Measurements from ENCODE around the gene OR51B5.
"Not testable (repeated sequence)": the region's sequence is repeated elsewhere in the genome, so short reads cannot be mapped to it uniquely, and the experiment has no call there.

Gene OR51B5

GRCh38 chr11:5336331-5336730, 7.0 kb downstream of the OR51B5 start:
- DNase-seq (ENCODE audit: low read depth in 2 of 3, low spot score in 1 of 3), result no peak

- DNase-seq (ENCODE audit: low read depth in 2 of 3, low spot score in 1 of 3), result no peak
Observed at GRCh38 chr11:5335170-5335569, 8.2 kb downstream of the OR51B5 start.

GRCh38 chr11:5324197-5324596, 19.1 kb downstream of the OR51B5 start, which contains the start of gene OR51B2:
Gene OR51B2 (minus strand): TSS chr11:5324297. CDS start chr11:5324297, 0 bp downstream.
- no peak for DNase-seq (ENCODE audit: low read depth in 2 of 3, low spot score in 1 of 3)

DNA sequence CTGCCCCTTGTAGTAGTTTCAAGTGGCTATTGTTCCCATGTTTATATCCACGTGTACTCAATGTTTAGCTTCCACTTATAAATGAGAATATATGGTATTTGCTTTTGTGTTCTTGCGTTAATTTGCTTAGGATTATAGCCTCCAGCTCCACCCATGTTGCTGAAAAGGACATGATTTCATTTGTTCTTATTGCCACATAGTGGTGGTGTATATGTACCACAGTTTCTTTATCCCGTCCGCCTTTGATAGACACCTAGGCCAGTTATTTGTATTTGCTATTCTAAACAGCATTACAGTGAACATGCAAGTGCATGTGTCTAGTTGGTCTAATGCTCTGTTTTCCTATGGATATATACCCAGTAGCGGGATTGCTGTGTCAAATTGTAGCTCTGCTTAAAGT, 26.0 kb downstream of the OR51B5 start:
- DNase-seq (ENCODE audit: low read depth in 2 of 3, low spot score in 1 of 3), result no peak

- not testable (repeated sequence) for DNase-seq (ENCODE audit: low read depth in 2 of 3, low spot score in 1 of 3)
Observed at GRCh38 chr11:5313326-5314023, 29.8 kb downstream of the OR51B5 start.

DNA sequence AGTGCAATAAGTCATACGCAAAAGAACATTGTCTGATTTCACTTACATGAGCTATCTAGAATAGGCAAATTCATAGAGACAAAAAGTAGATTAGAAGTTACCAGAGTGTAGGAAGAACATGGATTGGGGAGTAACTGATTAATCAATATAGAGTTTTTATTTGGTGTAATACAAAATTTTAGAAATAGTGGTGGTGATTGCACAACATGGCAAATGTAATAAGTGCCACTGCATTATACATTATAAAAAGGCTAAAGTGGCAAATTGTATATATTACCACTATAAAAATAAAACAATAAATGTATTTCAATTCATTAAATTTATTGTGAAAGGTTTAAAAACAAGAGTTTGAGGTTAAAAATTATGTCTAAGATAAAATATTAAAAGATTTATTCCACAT, 32.9 kb downstream of the OR51B5 start:
- DNase-seq (ENCODE audit: low read depth in 2 of 3, low spot score in 1 of 3), result no peak

DNA sequence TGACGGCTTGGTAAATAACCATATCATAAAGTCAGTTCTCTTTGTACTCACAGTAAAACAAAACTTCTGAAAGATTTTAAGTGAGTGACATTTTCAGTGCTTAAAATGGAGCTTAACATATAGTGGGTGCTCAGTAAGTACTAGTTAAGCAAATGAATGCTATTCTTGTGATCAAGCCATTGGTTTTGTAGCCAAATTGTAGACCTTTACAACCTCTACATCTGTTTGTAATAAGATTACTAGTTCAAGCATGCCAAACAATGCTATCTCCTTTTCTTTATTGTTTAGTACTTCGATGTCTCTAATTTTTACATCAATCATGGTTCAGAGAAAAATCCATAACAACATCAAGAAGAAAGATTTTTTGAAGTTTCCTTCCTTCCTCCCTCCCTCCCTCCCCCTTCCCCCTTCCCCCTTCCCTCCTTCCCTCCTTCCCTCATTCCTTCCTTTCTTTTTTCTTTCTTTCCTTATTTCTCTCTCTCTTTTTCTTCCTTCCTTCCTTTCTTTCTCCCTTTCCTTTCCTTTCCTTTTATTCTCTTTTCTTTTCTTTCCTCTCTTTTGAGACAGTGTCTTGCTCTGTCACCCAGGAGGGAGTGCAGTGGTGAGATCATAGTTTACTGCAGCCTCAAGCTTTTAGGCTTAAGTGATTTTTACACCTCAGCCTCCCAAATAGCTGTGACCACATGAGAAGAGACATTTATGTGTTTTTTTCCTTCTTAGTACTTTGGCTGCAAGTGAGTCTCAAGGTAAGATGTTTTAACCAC, 35.9 kb downstream of the OR51B5 start:
- no peak for DNase-seq (ENCODE audit: low read depth in 2 of 3, low spot score in 1 of 3)

GRCh38 chr11:5304046-5304445, 39.3 kb downstream of the OR51B5 start:
- no peak for DNase-seq (ENCODE audit: low read depth in 2 of 3, low spot score in 1 of 3)

- DNase-seq (ENCODE audit: low read depth in 2 of 3, low spot score in 1 of 3), result no peak
Observed at GRCh38 chr11:5303626-5304025, 39.7 kb downstream of the OR51B5 start.

- no peak for DNase-seq (ENCODE audit: low read depth in 2 of 3, low spot score in 1 of 3)
Observed at GRCh38 chr11:5301846-5302245, 41.5 kb downstream of the OR51B5 start, which contains the start of gene OR51B4. Gene OR51B4 (minus strand): TSS chr11:5301946. CDS start chr11:5301946, 0 bp downstream.

- no peak for DNase-seq (ENCODE audit: low read depth in 2 of 3, low spot score in 1 of 3)
Observed at GRCh38 chr11:5300251-5300650, 43.1 kb downstream of the OR51B5 start.

GRCh38 chr11:5298451-5298850, 44.9 kb downstream of the OR51B5 start:
- no peak for DNase-seq (ENCODE audit: low read depth in 2 of 3, low spot score in 1 of 3)

- DNase-seq (ENCODE audit: low read depth in 2 of 3, low spot score in 1 of 3), result no peak
Observed at GRCh38 chr11:5297721-5298323, 45.5 kb downstream of the OR51B5 start.

DNA sequence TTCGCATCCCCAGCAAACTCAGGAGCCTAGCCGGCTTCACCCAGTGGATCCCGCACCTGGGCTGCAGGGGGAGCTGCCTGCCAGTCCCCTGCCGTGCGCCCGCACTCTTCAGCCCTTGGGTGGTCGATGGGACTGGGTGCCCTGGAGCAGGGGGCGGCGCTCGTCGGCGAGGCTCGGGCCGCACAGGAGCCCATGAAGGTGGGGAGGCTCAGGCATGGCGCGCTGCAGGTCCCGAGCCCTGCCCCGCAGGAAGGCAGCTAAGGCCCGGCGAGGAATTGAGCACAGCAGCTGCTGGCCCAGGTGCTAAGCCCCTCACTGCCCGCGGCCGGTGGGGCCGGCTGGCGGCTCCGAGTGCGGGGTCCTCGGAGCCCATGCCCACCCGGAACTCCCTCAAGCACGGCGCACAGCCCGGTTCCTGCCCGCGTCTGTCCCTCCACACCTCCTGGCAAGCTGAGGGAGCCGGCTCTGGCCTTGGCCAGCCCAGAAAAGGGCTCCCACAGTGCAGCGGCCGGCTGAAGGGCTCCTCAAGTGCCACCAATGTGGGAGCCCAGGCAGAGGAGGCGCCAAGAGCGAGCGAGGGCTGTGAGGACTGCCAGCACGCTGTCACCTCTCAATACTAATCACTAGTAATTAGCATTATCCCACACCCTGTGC, 48.9 kb downstream of the OR51B5 start:
- not testable (repeated sequence) for DNase-seq (ENCODE audit: low read depth in 2 of 3, low spot score in 1 of 3)

- no peak for DNase-seq (ENCODE audit: low read depth in 2 of 3, low spot score in 1 of 3)
Observed at GRCh38 chr11:5293028-5293427, 50.3 kb downstream of the OR51B5 start.
